Stimulated activated CD4-positive, alpha-beta T cell treated with anti-CD3 and anti-CD28 coated beads, Interleukin-4, amount 100 ng/mL, for 48 hours (primary cell): ENCODE data around the gene PDGFC.

Experiments
- DNase-seq, 2 donors: peaks; one replicate each; pipeline ENCODE4 v3.0.0-alpha.2; 2020; ENCODE audit warnings: low read depth in 2 of 2

Gene PDGFC

DNA sequence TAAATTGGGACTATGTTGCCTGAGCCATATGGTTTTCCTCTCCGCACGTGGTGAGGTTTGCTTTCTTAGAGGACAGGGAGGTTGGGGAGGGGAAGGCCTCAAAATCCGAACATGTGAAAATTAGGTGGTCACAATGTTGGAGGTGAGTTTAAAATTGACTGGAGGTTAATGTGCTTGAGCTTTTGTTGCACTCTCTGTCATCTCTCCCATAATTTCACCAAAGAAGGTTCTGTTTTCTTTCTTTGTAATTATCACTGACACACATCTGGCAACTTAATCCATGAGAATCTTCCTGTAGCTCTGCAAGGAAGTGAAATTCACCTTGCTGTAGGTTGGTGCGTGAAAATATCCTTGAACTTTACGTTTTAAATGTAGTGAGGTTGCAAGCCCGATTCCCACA, 225.5 kb downstream of the PDGFC start:
- DNase-seq: no peak

- no peak for DNase-seq
Observed at GRCh38 chr4:156738766-156739165, 232.8 kb downstream of the PDGFC start.

DNA sequence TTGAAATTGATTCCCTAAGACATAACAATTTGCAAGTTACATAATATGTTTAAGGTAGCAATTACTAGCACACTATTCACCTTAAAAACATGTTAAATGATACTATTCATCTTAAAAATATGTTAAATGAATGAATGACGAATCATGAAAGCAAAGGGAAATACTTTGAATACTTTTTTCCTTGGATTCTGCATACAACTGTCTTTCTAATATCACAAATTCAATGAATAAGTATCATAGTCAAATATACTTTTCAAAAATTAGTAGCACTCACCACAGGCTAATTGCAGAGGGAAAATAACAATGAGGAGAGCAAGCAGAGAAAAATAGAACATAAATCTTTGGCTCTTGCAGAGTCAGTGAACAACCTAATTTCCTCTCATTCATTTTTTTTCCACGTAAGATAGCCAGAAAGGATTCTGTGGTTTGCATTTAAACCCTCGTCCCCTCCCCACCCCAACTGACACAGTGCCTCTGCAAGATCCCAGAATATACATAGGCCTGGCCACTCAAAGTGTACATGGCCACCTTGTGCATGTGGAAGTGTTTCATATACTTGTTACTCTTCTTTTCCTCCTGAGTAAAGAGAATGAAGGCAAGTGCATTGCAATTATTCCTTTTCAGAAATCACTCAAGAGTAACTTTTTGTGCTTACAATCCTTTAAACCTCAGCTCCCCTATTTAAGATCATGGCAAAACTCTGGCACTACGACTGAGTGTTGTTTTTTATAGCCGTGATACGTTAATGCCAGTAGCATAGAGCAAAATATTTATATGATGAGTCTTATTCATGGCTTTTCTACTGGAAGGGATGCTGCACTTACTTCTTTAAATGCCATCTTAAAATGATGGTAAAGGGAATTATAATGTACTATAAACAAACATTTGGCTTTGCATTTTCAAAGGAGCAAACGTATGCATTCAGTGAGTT, 236.4 kb downstream of the PDGFC start:
- DNase-seq: no peak

DNA sequence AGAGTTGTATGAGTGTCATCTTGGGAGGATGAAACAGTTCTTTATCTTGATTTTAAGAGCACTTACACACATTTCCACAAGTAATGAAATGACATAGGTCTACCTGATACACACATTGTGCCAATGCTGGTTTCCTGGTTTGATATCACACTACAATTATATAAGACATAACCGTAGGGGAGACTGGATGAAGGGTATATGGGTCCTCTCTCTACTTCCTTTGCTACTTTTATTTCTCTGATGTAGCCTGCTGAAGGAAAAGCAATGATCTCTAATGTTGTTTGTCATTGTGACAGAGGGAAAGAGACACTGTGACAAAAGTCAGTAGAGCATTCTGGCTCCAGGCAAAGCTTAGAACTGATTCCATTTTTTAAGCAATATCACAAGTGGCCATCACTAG, 238.0 kb downstream of the PDGFC start:
- no peak for DNase-seq

DNA sequence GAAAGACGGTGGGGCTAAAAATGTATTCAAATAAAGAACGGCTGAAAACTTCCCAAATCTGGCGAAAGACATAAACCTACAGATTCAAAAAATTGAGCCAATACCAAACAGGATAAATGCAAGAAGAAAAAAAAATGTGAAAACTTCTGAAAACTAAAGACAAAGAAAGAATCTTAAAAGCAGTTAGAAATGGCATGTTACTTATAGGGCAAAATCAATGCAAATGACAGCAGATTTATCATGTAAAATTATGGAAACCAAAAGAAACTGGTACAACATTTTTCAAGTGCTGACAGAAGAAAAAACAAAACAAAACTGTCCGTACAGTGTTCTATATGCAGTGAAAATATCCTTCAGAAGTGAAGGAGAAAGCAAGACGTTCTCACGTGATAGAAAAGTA, 239.0 kb downstream of the PDGFC start:
- DNase-seq: no peak

- no peak for DNase-seq
Observed at GRCh38 chr4:156729416-156729815, 242.2 kb downstream of the PDGFC start.

DNA sequence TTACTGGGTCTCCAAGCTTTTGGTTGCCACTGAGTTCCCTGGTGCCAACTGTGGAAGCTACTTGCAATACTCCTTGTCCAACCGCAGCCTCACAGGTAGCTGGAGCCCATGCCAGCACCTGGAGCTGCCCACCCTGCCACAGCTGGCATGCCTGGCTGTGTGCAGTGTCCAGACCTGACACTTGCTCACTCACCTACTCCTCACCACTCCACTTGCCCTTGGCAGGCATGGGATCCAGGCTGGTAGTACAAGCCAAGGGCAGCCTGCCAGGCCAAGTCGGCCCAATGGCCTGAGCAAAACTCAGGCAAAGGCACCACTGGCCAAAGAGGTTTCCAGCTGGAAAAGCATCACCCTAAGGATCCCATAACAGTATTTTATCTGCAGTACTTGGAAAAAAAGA, 246.3 kb downstream of the PDGFC start:
- DNase-seq: no peak

DNA sequence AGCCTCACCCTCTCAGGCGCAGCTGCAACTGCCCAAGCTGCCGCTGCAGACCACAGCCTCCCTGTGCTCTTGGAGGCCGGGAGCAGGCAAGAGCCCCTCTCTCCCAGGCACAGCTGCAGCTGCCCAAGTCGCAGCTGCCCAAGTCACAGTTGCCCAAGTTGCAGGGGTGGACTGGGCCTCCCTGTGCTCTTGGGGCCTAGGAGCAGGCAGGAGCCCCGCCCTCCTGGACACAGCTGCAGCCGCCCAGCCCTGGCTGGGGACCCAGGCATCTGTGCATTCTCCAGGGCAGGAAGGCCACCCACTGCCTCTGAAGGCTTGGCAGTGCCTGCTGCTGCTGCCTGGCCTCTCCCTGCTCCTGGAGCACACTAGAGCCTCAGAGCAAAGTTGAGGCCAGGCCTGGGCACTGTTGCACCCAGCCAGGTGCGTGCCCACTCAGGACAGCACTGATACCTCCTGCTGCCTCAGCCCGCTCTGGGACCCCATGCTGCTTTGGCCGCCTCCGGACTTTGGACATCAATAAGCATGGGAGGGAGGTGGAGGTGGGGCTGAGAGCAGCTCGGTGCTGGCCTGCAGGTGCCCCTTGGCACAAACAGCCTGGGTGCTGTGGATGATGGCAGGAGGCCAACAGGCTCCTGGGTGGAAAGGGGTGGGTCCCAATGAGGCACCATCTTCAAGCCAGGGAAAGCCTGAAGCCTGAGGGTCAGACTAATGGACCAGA, 247.5 kb downstream of the PDGFC start:
- no peak for DNase-seq

- DNase-seq: no peak
Observed at GRCh38 chr4:156718226-156718625, 253.4 kb downstream of the PDGFC start.

DNA sequence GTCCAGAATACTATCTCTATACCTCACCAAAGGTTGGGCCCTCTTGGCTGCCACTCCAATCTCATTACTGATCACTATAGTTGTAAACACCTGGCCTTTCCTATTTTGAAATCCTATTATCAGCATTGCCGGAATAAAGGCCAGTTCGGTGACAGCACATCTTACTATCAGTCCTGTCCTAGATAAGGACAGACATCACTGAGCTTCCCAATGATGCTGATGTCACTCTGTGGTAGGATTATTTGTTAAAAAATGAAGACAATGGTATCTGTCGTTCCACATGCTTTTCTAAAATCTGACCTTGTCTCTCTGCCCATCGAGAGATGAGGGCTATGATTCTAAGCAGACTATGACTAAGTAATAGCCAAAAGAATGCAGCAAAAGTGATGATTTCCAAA, 260.4 kb downstream of the PDGFC start:
- DNase-seq: no peak
